ENCODE data around the gene ARL6IP6. TPM values are rescaled to one million over a fixed set of nuclear protein-coding genes. Genes with fewer than 3 reads are reported as not detected.
A peak's percentile ranks its signal among the peaks of the same experiment; 100 is the strongest.
"Not testable (repeated sequence)": the region's sequence is repeated elsewhere in the genome, so short reads cannot be mapped to it uniquely, and the experiment has no call there.

ARL6IP6 gene
- total RNA-seq, 2 donors from 2014 or later, result 7.3 to 13.4 TPM

DNA sequence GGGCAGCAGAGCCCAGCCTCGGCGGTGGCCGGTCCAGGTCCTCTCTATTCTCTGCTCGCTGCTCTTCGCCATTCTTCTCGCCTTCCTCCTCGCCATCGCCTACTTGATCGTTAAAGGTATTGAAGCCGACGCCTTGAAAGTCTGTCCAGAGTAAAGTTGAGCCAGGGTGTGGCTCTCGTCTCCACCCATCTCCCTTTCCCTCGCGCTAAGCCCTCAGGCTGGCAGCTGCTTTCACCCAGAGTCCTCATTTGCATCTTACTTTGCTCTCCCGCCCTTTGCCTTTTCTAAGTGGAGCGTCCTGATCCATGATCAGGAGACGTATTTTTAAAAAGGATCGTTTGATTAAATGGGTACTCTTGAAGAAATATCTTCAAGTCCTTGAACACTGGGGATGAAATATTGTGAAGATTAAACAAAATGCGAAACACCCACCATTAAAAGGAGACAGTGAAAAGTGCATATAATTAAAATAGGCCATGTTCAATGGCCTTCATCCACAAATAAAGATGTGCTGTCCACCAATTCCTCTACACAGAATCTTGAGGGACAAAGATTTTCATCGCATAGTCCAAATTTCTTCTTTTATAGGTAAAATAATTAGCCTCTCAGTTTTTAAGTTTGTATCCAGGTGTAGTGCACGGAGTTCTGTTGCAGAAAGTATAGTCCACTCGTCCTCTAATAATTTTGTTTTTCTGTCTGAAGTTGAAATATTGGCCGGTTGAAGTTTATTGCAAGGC lies 657 bp downstream of the ARL6IP6 start:
- peaks cover 12 to 39% of the 10 kb centered on the region in 2 donors for H3K4me1 ChIP-seq (ENCODE audit: control insufficient read depth in 1 of 2, low read depth in 2 of 2)
- DNase-seq (ENCODE audit: low spot score), result no peak
- H3K36me3 ChIP-seq, result no peaks in the 10 kb centered on the region
- H3K27ac ChIP-seq, result peak overlapping the region; percentile 88 to 93
- no peaks in the 10 kb centered on the region for H3K27me3 ChIP-seq (replicated peaks; ENCODE audit: insufficient read depth)
- H3K4me3 ChIP-seq, result peak overlapping the region; percentile 83
- TF ChIP-seq, protein P1, sequence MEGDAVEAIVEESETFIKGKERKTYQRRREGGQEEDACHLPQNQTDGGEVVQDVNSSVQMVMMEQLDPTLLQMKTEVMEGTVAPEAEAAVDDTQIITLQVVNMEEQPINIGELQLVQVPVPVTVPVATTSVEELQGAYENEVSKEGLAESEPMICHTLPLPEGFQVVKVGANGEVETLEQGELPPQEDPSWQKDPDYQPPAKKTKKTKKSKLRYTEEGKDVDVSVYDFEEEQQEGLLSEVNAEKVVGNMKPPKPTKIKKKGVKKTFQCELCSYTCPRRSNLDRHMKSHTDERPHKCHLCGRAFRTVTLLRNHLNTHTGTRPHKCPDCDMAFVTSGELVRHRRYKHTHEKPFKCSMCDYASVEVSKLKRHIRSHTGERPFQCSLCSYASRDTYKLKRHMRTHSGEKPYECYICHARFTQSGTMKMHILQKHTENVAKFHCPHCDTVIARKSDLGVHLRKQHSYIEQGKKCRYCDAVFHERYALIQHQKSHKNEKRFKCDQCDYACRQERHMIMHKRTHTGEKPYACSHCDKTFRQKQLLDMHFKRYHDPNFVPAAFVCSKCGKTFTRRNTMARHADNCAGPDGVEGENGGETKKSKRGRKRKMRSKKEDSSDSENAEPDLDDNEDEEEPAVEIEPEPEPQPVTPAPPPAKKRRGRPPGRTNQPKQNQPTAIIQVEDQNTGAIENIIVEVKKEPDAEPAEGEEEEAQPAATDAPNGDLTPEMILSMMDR (IDR thresholded peaks at IDR 0.05), result no peak
- ATAC-seq (ENCODE audit: insufficient number of reproducible peaks, low FRiP score, low read depth), result no peak
- no peaks in the 10 kb centered on the region for H3K9me3 ChIP-seq

DNA sequence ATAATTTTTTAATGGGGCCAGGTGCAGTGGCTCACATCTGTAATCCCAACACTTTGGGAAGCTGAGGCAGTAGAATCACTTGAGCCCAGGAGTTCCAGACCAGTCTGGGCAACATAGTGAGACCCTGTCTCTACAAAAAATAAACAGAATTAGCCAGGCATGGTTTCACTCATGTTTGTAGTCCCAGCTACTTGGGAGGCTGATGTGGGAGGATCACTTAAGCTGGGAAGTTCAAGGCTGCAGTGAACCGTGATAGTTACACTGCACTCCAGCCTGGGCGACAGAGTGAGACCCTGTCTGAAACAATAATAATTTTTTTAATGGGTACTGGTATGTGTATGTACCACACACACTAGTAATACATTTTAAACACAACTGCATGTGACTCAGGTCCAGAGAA lies 2.4 kb downstream of the ARL6IP6 start:
- H3K27ac ChIP-seq, result no peak overlapping the region
- no peaks in the 10 kb centered on the region for H3K36me3 ChIP-seq
- ATAC-seq (ENCODE audit: insufficient number of reproducible peaks, low FRiP score, low read depth) (no peak), DNase-seq (ENCODE audit: low spot score) (no peak)
- no peak overlapping the region for H3K4me3 ChIP-seq
- H3K27me3 ChIP-seq (replicated peaks; ENCODE audit: insufficient read depth), result no peaks in the 10 kb centered on the region
- no peaks in the 10 kb centered on the region for H3K9me3 ChIP-seq
- TF ChIP-seq, protein P1 (IDR thresholded peaks at IDR 0.05), result no peak
- H3K4me1 ChIP-seq (ENCODE audit: control insufficient read depth in 1 of 2, low read depth in 2 of 2), result peaks cover 12 to 37% of the 10 kb centered on the region in 2 donors

DNA sequence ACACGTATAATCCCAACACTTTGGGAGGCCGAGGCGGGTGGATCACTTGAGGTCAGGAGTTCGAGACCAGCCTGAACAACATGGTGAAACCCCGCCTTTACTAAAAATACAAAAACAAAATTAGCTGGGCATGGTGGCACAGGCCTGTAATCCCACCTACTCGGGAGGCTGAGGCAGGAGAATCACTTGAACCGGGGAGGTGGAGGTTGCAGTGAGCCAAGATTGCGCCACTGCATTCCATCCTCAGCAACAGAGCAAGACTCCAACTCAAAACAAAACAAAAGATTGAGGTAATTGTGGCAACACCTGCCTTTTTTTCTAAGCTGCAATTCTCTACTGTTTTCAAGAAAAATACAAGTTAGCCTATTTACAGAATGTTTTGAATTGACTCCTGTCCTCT lies 4.2 kb downstream of the ARL6IP6 start:
- H3K9me3 ChIP-seq; DNase-seq (ENCODE audit: low spot score); H3K36me3 ChIP-seq; H3K4me3 ChIP-seq; H3K27me3 ChIP-seq (replicated peaks; ENCODE audit: insufficient read depth); H3K27ac ChIP-seq; ATAC-seq (ENCODE audit: insufficient number of reproducible peaks, low FRiP score, low read depth): not testable (repeated sequence)
- H3K4me1 ChIP-seq (ENCODE audit: control insufficient read depth in 1 of 2, low read depth in 2 of 2), result peaks cover 12 to 29% of the 10 kb centered on the region in 2 donors

DNA sequence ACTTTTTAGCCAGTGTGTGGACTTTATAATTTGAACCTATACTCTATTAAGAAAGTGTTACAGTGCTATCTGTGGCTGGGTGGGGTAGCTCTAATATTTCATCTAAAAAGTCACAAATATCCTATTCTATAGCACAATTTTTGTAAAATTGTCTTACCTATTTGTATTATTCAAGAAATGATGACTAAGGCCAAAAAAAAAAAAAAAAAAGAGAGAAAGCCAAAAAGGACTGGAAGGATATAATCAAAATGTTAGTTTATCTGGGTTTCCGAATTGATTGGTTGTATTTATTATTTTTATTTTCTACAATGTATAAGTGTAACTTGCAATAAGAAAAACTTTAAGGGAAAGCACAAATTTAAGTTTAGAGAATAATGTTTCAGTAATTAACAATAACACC lies 5.5 kb downstream of the ARL6IP6 start:
- no peaks in the 10 kb centered on the region for H3K9me3 ChIP-seq
- DNase-seq (ENCODE audit: low spot score) (no peak), ATAC-seq (ENCODE audit: insufficient number of reproducible peaks, low FRiP score, low read depth) (no peak)
- H3K4me3 ChIP-seq, result no peak overlapping the region
- H3K27ac ChIP-seq, result no peak overlapping the region
- H3K27me3 ChIP-seq (replicated peaks; ENCODE audit: insufficient read depth), result no peaks in the 10 kb centered on the region
- H3K4me1 ChIP-seq (ENCODE audit: control insufficient read depth in 1 of 2, low read depth in 2 of 2), result peaks cover 12 to 34% of the 10 kb centered on the region in 2 donors
- H3K36me3 ChIP-seq, result no peaks in the 10 kb centered on the region
- TF ChIP-seq, protein P1 (IDR thresholded peaks at IDR 0.05), result no peak

DNA sequence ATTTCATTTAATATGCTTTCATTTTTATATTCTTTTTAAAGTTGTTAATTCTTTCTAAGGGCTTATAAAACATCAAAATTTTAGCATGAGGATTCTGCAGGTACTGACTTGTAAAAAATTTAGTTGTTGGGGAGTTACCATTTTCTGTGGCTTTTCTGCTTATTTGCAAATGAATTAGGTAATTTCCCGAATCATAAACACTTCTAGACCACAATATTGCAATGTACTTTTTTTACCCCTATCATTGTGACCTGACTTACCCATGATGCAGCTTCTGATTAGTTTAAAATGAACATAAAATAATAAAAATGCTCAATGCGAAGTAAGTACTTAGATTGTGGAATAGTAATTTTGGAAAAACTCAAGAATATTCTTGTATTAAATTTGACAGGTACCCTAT lies 11.4 kb downstream of the ARL6IP6 start:
- Histone ChIP-seq H3K9me3 (no peaks in the 10 kb centered on the region), H3K4me3 (no peak overlapping the region), H3K27ac (no peak overlapping the region), H3K27me3 (replicated peaks; ENCODE audit: insufficient read depth) (no peaks in the 10 kb centered on the region), H3K36me3 (no peaks in the 10 kb centered on the region), H3K4me1 (ENCODE audit: control insufficient read depth in 1 of 2, low read depth in 2 of 2) (peaks cover 0 to 5% of the 10 kb centered on the region in 2 donors)
- no peak for ATAC-seq (ENCODE audit: insufficient number of reproducible peaks, low FRiP score, low read depth)
- TF ChIP-seq, protein P1 (IDR thresholded peaks at IDR 0.05), result no peak
- DNase-seq (ENCODE audit: low spot score), result no peak

Data from thoracic aorta (tissue), 2 donors.